Panc1 (cell line): ENCODE measurements around the gene STARD10. TPM values are rescaled to one million over a fixed set of nuclear protein-coding genes. Genes with fewer than 3 reads are reported as not detected.

Source experiments
- ATAC-seq: fragments of 200-7000 bp; cut with Tn5 transposase; 2 replicates; pipeline ENCODE4 v1.9.1; 2020; ENCODE audit warnings: mild to moderate bottlenecking, moderate library complexity
- BruUV-seq: library from RNA; stranded (reverse); fragments of 400-500 nt; replicated peaks from 2 replicates; lab custom pipeline; 2021; lab: Mats Ljungman, UMichigan
- CTCF ChIA-PET: fragments of 300-600 bp; sonication (Branson Sonifier 250); formaldehyde crosslinking; loops from one replicate; lab custom pipeline; 2022; ENCODE audit warnings: antibody characterized with exemption; lab: Charles Lee
- POLR2A ChIA-PET: fragments of 300-600 bp; sonication (Branson Sonifier 250); formaldehyde crosslinking; loops from one replicate; lab custom pipeline; 2022; ENCODE audit warnings: antibody characterized with exemption; lab: Charles Lee
- DNase-seq: peaks from one replicate; pipeline ENCODE4 v3.0.0-alpha.2; 2010; ENCODE audit warnings: low read depth, low spot score
- H3K27ac ChIP-seq: 2 replicates; pipeline ENCODE4 v1.5.1; 2011; ENCODE audit warnings: mild to moderate bottlenecking, low read length, inconsistent platforms
- H3K27me3 ChIP-seq: fragments of 200-500 bp; sonication (Bioruptor generic); 2 replicates; pipeline ENCODE4 v1.6.0; 2014; ENCODE audit warnings: low read length, inconsistent platforms; ENCODE audit not compliant: control insufficient read depth, insufficient read depth
- H3K36me3 ChIP-seq: fragments of 200-500 bp; sonication (Bioruptor generic); 2 replicates; pipeline ENCODE4 v1.5.1; 2014; ENCODE audit warnings: inconsistent platforms, mild to moderate bottlenecking, low read length, moderate library complexity; ENCODE audit not compliant: control insufficient read depth, insufficient read depth
- H3K4me1 ChIP-seq: 2 replicates; pipeline ENCODE4 v1.5.1; 2011; ENCODE audit warnings: inconsistent platforms, mild to moderate bottlenecking, low read length, moderate library complexity; ENCODE audit not compliant: control insufficient read depth, insufficient read depth
- H3K4me3 ChIP-seq, 2 experiments: 2 replicates each; pipeline ENCODE4 v1.5.1; 2011 to 2012; ENCODE audit warnings: low read depth in 2 of 2, low read length in 2 of 2, mild to moderate bottlenecking in 2 of 2, inconsistent platforms in 1 of 2, moderate library complexity in 1 of 2
- H3K9me3 ChIP-seq: fragments of 200-500 bp; sonication (Bioruptor generic); 2 replicates; pipeline ENCODE4 v1.5.1; 2014; ENCODE audit warnings: low read depth, mild to moderate bottlenecking, inconsistent platforms, low read length, moderate library complexity; ENCODE audit not compliant: control insufficient read depth, insufficient read depth
- POLR2AphosphoS5 ChIP-seq: IDR thresholded peaks from 2 replicates; pipeline ENCODE4 v1.6.1; 2012; ENCODE audit warnings: mild to moderate bottlenecking, low read depth, low read length, moderate library complexity
- SIN3A ChIP-seq: IDR thresholded peaks from 2 replicates; pipeline ENCODE4 v1.6.1; 2012; ENCODE audit warnings: low read depth, mild to moderate bottlenecking, low read length, moderate library complexity, borderline replicate concordance; ENCODE audit not compliant: insufficient read depth
- TCF7L2 ChIP-seq: IDR thresholded peaks from 2 replicates; pipeline ENCODE4 v1.6.1; 2011; ENCODE audit warnings: mild to moderate bottlenecking, low read depth, low read length, inconsistent platforms
- in situ Hi-C: cut with HindIII; loops from 2 replicates; pipeline ENCODE4 v1.10.0; 2016; ENCODE audit warnings: low sequenced_read_pairs, low pct_unique_long_range_greater_than_20kb
- intact Hi-C: fragments of 100-400 bp; cut with micrococcal nuclease; formaldehyde crosslinking; loops from one replicate; pipeline ENCODE4 v1.10.0; 2022; ENCODE audit not compliant: unreplicated experiment
- total RNA-seq: library from RNA; stranded (reverse); gene quantifications from one replicate; pipeline ENCODE4 v1.2.1, GENCODE V29; 2021; ENCODE audit not compliant: unreplicated experiment
- TF ChIP-seq, protein P1 (sequence below), 2 experiments: IDR thresholded peaks; 2 replicates each; pipeline ENCODE4 v1.6.1; 2011 to 2012; ENCODE audit warnings: low read depth in 2 of 2, control low read depth in 1 of 2, low read length in 1 of 2, mild to moderate bottlenecking in 1 of 2, moderate library complexity in 1 of 2; ENCODE audit not compliant: insufficient read depth in 1 of 2
- TF ChIP-seq, protein P2 (sequence below): fragments of 450-650 bp; IDR thresholded peaks from 2 replicates; pipeline ENCODE4 v1.5.1; 2017; ENCODE audit warnings: mild to moderate bottlenecking

The STARD10 gene
- total RNA-seq, 1 experiment from 2014 or later, result 32.1 TPM

DNA sequence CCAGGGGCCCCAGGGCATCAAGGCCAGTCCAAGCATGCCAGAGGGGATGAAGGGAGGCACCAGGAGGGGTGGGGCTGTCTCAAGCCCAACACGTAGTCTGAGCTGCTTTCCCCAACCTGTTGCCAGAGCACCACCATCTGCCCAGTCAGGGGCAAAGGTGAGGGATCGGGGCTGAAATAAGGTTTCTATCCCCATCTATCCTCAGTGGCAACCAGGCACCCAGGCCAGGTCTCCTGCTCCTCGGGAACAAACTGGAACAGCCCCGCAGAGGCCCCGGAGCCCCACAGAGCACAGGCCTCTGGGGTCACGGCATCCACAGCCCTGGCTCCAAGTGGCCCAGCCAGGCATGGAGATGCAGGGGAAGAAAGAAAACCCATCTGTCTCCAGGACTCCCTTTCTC lies 19.3 kb downstream of the STARD10 start:
- no TSS peak for BruUV-seq
- no peaks in the 10 kb centered on the region for H3K9me3 ChIP-seq
- ATAC-seq (no peak), DNase-seq (no peak)
- ChIA-PET CTCF (no interaction called here), POLR2A (no interaction called here)
- no peaks in the 10 kb centered on the region for H3K27me3 ChIP-seq
- TF ChIP-seq TCF7L2, result no peak
- H3K4me1 ChIP-seq, result peaks cover 3% of the 10 kb centered on the region
- no peak overlapping the region for H3K27ac ChIP-seq
- in situ Hi-C loops, result no loop called here
- no peaks in the 10 kb centered on the region for H3K36me3 ChIP-seq
- no peak overlapping the region for H3K4me3 ChIP-seq
- intact Hi-C loops, result no loop called here

DNA sequence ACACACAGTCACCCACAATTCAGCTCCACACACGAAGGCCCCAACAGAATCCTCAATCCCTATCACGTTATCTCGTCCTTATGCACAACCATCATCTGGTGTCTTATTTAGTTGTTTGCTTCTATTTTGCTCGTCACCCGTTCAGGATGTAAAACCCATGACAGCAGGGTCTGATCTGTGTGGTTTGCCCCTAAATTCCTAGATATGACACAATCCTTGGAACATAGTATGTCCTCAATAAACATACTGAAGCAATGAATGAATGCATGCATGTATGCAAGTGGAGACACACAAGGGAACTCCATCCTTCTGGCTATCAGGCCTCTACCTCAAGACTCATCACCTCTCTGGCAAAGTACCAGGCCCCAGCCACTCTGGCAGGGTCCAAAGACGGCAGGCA lies 20.2 kb downstream of the STARD10 start:
- Histone ChIP-seq H3K36me3 (no peaks in the 10 kb centered on the region), H3K4me1 (peaks cover 3% of the 10 kb centered on the region), H3K27me3 (no peaks in the 10 kb centered on the region), H3K4me3 (no peak overlapping the region), H3K27ac (no peak overlapping the region), H3K9me3 (no peaks in the 10 kb centered on the region)
- no peak for ATAC-seq
- DNase-seq, result no peak
- POLR2A ChIA-PET, result no interaction called here
- no peak for TF ChIP-seq TCF7L2
- TF ChIP-seq SIN3A, result no peak
- TF ChIP-seq, protein P1, sequence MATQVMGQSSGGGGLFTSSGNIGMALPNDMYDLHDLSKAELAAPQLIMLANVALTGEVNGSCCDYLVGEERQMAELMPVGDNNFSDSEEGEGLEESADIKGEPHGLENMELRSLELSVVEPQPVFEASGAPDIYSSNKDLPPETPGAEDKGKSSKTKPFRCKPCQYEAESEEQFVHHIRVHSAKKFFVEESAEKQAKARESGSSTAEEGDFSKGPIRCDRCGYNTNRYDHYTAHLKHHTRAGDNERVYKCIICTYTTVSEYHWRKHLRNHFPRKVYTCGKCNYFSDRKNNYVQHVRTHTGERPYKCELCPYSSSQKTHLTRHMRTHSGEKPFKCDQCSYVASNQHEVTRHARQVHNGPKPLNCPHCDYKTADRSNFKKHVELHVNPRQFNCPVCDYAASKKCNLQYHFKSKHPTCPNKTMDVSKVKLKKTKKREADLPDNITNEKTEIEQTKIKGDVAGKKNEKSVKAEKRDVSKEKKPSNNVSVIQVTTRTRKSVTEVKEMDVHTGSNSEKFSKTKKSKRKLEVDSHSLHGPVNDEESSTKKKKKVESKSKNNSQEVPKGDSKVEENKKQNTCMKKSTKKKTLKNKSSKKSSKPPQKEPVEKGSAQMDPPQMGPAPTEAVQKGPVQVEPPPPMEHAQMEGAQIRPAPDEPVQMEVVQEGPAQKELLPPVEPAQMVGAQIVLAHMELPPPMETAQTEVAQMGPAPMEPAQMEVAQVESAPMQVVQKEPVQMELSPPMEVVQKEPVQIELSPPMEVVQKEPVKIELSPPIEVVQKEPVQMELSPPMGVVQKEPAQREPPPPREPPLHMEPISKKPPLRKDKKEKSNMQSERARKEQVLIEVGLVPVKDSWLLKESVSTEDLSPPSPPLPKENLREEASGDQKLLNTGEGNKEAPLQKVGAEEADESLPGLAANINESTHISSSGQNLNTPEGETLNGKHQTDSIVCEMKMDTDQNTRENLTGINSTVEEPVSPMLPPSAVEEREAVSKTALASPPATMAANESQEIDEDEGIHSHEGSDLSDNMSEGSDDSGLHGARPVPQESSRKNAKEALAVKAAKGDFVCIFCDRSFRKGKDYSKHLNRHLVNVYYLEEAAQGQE (IDR thresholded peaks at IDR 0.05; ENCODE audit: insufficient read depth in 1 of 2, low read depth in 2 of 2, low read length in 1 of 2), result no peak
- TF ChIP-seq, protein P2, sequence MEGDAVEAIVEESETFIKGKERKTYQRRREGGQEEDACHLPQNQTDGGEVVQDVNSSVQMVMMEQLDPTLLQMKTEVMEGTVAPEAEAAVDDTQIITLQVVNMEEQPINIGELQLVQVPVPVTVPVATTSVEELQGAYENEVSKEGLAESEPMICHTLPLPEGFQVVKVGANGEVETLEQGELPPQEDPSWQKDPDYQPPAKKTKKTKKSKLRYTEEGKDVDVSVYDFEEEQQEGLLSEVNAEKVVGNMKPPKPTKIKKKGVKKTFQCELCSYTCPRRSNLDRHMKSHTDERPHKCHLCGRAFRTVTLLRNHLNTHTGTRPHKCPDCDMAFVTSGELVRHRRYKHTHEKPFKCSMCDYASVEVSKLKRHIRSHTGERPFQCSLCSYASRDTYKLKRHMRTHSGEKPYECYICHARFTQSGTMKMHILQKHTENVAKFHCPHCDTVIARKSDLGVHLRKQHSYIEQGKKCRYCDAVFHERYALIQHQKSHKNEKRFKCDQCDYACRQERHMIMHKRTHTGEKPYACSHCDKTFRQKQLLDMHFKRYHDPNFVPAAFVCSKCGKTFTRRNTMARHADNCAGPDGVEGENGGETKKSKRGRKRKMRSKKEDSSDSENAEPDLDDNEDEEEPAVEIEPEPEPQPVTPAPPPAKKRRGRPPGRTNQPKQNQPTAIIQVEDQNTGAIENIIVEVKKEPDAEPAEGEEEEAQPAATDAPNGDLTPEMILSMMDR, result no peak
- TF ChIP-seq POLR2AphosphoS5, result no peak
- in situ Hi-C loops, result no loop called here
- CTCF ChIA-PET, result no interaction called here
- no TSS peak for BruUV-seq
- intact Hi-C loops, result no loop called here

DNA sequence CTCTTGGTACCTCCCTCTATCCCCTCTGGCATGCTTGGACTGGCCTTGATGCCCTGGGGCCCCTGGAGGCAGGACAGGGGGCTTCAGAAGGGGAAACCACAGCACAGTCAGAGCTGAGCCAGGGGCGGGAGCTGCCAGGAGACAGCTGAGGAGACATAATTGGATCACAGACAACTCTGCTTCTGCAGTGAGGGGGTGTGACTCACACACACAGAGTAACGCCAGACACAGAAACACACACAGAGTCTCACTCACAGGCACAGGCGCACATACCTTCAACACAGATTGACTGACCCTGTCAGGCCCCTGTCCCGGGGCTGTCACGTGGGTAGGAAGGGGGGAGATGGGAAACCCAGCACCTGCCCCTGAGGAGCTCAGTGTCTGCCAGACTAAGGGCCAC lies 20.6 kb downstream of the STARD10 start:
- Histone ChIP-seq H3K27ac (no peak overlapping the region), H3K36me3 (no peaks in the 10 kb centered on the region), H3K27me3 (no peaks in the 10 kb centered on the region), H3K4me3 (no peak overlapping the region), H3K9me3 (no peaks in the 10 kb centered on the region), H3K4me1 (peaks cover 3% of the 10 kb centered on the region)
- TF ChIP-seq POLR2AphosphoS5 (no peak), TCF7L2 (no peak), SIN3A (no peak)
- TF ChIP-seq, protein P1 (IDR thresholded peaks at IDR 0.05; ENCODE audit: insufficient read depth in 1 of 2, low read depth in 2 of 2, low read length in 1 of 2), result no peak
- TF ChIP-seq, protein P2, result no peak
- in situ Hi-C loops, result no loop called here
- DNase-seq (no peak), ATAC-seq (no peak)
- CTCF ChIA-PET, result no interaction called here
- POLR2A ChIA-PET, result no interaction called here
- no TSS peak for BruUV-seq
- intact Hi-C loops, result no loop called here
